GM19099 (cell line): ENCODE data around the gene BABAM2.

Experiments
- POLR2A ChIP-seq: IDR thresholded peaks from 3 replicates; pipeline ENCODE4 v1.6.1; 2011; ENCODE audit warnings: low read depth; ENCODE audit not compliant: insufficient read length; ENCODE audit errors: extremely low read depth

The BABAM2 gene

GRCh38 chr2:28366149-28366495 is 475.6 kb downstream of the BABAM2 start:
- no peak for TF ChIP-seq POLR2A

GRCh38 chr2:28366496-28367282 is 476.2 kb downstream of the BABAM2 start:
- no peak for TF ChIP-seq POLR2A

GRCh38 chr2:28367667-28368356 is 477.3 kb downstream of the BABAM2 start:
- TF ChIP-seq POLR2A, result no peak

- TF ChIP-seq POLR2A, result no peak
These were observed 477.8 kb downstream of the BABAM2 start for GRCh38 chr2:28368357-28368798.

DNA sequence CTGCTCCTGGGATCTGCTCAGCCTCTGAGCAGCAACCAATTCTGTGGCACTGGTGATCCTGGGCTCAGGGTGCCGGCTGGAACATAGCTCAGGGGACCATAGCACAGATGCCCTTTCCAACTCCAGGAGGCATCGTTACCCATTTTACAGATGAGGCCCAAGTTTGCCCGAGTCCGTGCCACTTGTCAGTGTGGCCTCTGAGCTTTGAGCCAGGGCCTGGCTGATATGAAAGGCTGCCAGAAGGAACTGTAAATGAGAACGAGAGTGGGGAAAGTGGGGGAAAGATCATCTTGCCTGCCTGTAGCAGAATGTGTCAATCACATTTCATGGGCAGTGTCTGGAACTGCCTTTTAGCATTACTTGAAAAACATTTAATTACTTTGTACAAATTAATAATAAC is 478.8 kb downstream of the BABAM2 start:
- no peak for TF ChIP-seq POLR2A

- TF ChIP-seq POLR2A, result no peak
These were observed 479.8 kb downstream of the BABAM2 start for GRCh38 chr2:28370354-28370753.

GRCh38 chr2:28373854-28374253 is 483.3 kb downstream of the BABAM2 start:
- TF ChIP-seq POLR2A, result no peak

GRCh38 chr2:28374331-28374730 is 483.8 kb downstream of the BABAM2 start:
- no peak for TF ChIP-seq POLR2A

- no peak for TF ChIP-seq POLR2A
These were observed 484.7 kb downstream of the BABAM2 start for GRCh38 chr2:28375236-28375635.

DNA sequence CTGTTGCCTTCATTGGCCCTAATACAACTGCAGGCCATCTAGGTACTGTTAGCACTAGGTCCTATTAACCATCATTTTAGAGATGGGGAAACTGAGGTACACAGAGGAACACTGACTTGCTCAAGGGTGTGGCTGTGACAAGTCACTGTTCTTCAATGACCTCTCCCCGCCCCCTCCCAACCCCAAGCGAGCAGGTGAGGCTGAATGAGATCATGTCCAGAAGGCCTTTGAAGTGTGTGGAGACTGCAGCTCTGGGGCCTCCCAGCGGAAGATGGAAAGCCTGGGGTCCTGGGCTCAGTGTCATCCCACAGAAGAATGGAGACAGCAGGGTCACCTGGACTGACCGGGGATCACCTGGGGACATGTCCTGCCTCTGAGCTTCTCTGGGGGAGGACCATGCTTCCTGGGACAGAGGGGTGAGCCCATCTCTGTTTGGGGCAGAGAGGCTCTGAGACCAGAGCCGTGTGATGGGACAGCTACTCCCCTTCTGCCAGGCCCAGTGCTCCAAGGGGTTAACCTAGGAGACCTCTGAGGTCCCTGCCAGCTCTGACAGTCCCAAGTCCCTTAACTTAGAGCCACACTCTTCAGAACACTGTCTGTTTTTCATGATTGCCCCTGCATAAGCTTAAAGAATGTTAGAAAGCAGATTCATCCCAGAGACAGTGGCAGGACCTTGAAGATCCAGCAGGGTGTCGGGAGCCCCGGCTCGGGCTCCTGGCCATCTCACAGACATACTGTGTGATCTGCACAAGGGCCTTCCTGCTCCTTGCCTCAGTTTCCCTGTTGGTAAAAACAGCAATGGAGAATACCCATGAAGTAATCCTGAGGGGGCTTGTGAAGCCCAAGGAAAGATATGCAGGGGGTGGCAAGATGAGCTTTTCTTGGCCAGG is 485.5 kb downstream of the BABAM2 start:
- TF ChIP-seq POLR2A, result no peak

DNA sequence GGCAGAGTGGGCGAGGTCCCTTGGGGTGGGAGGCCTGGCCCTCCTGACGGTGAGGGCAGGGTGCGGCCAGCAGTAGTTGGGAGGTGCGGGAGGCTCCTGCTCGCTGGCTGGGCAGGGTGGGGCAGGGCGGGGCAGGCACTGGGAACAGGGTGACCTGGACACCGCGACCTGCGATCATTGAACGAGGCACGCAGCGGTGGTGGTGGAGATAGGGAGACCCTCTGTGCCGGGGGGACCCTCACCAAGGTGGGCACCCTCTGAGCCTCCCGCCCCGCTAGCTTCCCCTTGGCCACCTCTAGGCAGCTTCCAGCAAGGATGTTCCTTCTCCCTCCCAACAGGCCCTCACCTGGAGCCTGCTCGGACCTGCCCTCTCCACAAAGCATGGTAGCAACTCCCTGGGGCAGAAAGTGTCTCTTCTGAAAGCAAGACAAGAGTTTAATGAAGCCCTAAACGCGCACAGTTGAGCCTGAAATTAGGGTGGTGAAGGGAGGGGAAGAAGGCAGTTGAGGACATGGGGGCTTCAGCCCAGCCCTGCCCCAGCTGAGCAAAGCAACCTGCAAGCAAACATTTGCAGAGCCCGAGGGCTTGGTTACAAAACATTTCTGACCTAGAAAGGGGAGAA is 486.8 kb downstream of the BABAM2 start:
- no peak for TF ChIP-seq POLR2A

- no peak for TF ChIP-seq POLR2A
These were observed 487.6 kb downstream of the BABAM2 start for GRCh38 chr2:28377984-28378678.

- no peak for TF ChIP-seq POLR2A
These were observed 488.4 kb downstream of the BABAM2 start for GRCh38 chr2:28378679-28379584.

GRCh38 chr2:28380219-28380618 is 489.7 kb downstream of the BABAM2 start:
- TF ChIP-seq POLR2A, result no peak
